ENCODE results near the gene MYO1F. TPM values are rescaled to one million over a fixed set of nuclear protein-coding genes. Genes with fewer than 3 reads are reported as not detected.
A peak's percentile ranks its signal among the peaks of the same experiment; 100 is the strongest.

MYO1F gene
- total RNA-seq, 1 donor from 2014 or later, result 0.69 TPM

- H3K27ac Mint-ChIP-seq, result no peak overlapping the region
- H3K4me3 Mint-ChIP-seq, result no peak overlapping the region
These were observed 78.0 kb downstream of the MYO1F start for GRCh38 chr19:8499048-8499833.

GRCh38 chr19:8498295-8498694, 78.9 kb downstream of the MYO1F start:
- Mint-ChIP-seq H3K4me3 (no peak overlapping the region), H3K9me3 (no peaks in the 10 kb centered on the region), H3K4me1 (peaks cover 8% of the 10 kb centered on the region), H3K36me3 (no peaks in the 10 kb centered on the region), H3K27ac (no peak overlapping the region), H3K27me3 (ENCODE audit: low read depth) (no peaks in the 10 kb centered on the region)
- DNase-seq (ENCODE audit: low spot score in 2 of 2, unreplicated experiment in 2 of 2), result no peak
- TF ChIP-seq, protein P1, sequence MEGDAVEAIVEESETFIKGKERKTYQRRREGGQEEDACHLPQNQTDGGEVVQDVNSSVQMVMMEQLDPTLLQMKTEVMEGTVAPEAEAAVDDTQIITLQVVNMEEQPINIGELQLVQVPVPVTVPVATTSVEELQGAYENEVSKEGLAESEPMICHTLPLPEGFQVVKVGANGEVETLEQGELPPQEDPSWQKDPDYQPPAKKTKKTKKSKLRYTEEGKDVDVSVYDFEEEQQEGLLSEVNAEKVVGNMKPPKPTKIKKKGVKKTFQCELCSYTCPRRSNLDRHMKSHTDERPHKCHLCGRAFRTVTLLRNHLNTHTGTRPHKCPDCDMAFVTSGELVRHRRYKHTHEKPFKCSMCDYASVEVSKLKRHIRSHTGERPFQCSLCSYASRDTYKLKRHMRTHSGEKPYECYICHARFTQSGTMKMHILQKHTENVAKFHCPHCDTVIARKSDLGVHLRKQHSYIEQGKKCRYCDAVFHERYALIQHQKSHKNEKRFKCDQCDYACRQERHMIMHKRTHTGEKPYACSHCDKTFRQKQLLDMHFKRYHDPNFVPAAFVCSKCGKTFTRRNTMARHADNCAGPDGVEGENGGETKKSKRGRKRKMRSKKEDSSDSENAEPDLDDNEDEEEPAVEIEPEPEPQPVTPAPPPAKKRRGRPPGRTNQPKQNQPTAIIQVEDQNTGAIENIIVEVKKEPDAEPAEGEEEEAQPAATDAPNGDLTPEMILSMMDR (IDR thresholded peaks at IDR 0.05; ENCODE audit: unreplicated experiment), result no peak

More at GRCh38 chr19:8499048-8499833, 78.0 kb downstream of the MYO1F start:
- no peaks in the 10 kb centered on the region for H3K36me3 Mint-ChIP-seq
- no peaks in the 10 kb centered on the region for H3K27me3 Mint-ChIP-seq (ENCODE audit: low read depth)
- H3K9me3 Mint-ChIP-seq, result no peaks in the 10 kb centered on the region
- TF ChIP-seq, protein P1 (IDR thresholded peaks at IDR 0.05; ENCODE audit: unreplicated experiment), result no peak
- peaks cover 8% of the 10 kb centered on the region for H3K4me1 Mint-ChIP-seq
- no peak for DNase-seq (ENCODE audit: low spot score in 2 of 2, unreplicated experiment in 2 of 2)

GRCh38 chr19:8494158-8494557, 83.1 kb downstream of the MYO1F start:
- TF ChIP-seq, protein P1 (IDR thresholded peaks at IDR 0.05; ENCODE audit: unreplicated experiment), result no peak
- H3K36me3 Mint-ChIP-seq, result no peaks in the 10 kb centered on the region
- no peaks in the 10 kb centered on the region for H3K4me1 Mint-ChIP-seq
- no peaks in the 10 kb centered on the region for H3K9me3 Mint-ChIP-seq
- no peak overlapping the region for H3K4me3 Mint-ChIP-seq
- H3K27me3 Mint-ChIP-seq (ENCODE audit: low read depth), result no peaks in the 10 kb centered on the region
- no peak for DNase-seq (ENCODE audit: low spot score in 2 of 2, unreplicated experiment in 2 of 2)
- H3K27ac Mint-ChIP-seq, result no peak overlapping the region

GRCh38 chr19:8491574-8491973, 85.7 kb downstream of the MYO1F start:
- Mint-ChIP-seq H3K36me3 (peaks cover 22% of the 10 kb centered on the region), H3K4me3 (no peak overlapping the region), H3K27me3 (ENCODE audit: low read depth) (no peaks in the 10 kb centered on the region), H3K4me1 (no peaks in the 10 kb centered on the region), H3K27ac (no peak overlapping the region), H3K9me3 (no peaks in the 10 kb centered on the region)
- TF ChIP-seq, protein P1 (IDR thresholded peaks at IDR 0.05; ENCODE audit: unreplicated experiment), result peak; percentile 11
- no peak for DNase-seq (ENCODE audit: low spot score in 2 of 2, unreplicated experiment in 2 of 2)

DNA sequence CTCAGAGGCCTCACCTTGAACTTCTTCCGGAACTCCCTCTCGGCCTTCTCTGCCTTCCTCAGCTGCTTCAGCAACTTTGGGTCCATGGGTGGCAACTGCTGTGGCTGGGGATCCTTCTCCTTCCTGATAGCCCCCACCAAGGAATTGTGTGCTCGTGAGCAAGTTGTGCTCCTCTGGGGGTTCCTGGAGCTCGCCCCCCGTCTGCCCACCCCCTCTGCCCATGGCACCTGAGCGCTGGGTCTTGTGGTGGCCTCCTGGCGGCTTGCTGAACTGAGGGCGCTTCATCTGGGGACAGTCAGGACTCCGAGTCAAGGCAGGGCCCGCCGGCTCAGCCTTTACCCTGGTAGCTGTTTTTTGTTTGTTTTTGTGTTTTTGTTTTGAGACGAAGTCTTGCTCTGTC, 86.4 kb downstream of the MYO1F start:
- Mint-ChIP-seq H3K9me3 (no peaks in the 10 kb centered on the region), H3K36me3 (peaks cover 28% of the 10 kb centered on the region), H3K4me1 (no peaks in the 10 kb centered on the region), H3K27me3 (ENCODE audit: low read depth) (no peaks in the 10 kb centered on the region), H3K27ac (no peak overlapping the region), H3K4me3 (no peak overlapping the region)
- TF ChIP-seq, protein P1 (IDR thresholded peaks at IDR 0.05; ENCODE audit: unreplicated experiment), result no peak
- no peak for DNase-seq (ENCODE audit: low spot score in 2 of 2, unreplicated experiment in 2 of 2)

Data from mesothelial cell of epicardium (in vitro differentiated cells).